Left ventricle myocardium inferior (tissue), 1 donor: ENCODE measurements around the gene KCTD16. TPM values are rescaled to one million over a fixed set of nuclear protein-coding genes. Genes with fewer than 3 reads are reported as not detected.

Experiments used
- DNase-seq: peaks from one replicate; pipeline ENCODE4 v3.0.0-alpha.2; 2020
- H3K27ac ChIP-seq: fragments of 200-600 bp; replicated peaks from 2 replicates; pipeline ENCODE4 v1.8.0; 2021
- H3K27me3 ChIP-seq: fragments of 200-600 bp; 2 replicates; pipeline ENCODE4 v1.8.0; 2021; ENCODE audit warnings: low read depth
- H3K36me3 ChIP-seq: fragments of 200-600 bp; 2 replicates; pipeline ENCODE4 v1.8.0; 2021
- H3K4me1 ChIP-seq: fragments of 200-600 bp; 2 replicates; pipeline ENCODE4 v1.8.0; 2021
- H3K4me3 ChIP-seq: fragments of 200-600 bp; 2 replicates; pipeline ENCODE4 v1.8.0; 2021; ENCODE audit warnings: mild to moderate bottlenecking, moderate library complexity
- H3K9me3 ChIP-seq: fragments of 200-600 bp; replicated peaks from 2 replicates; pipeline ENCODE4 v1.8.0; 2021
- CTCF ChIP-seq: fragments of 200-600 bp; IDR thresholded peaks from 2 replicates; pipeline ENCODE4 v1.8.0; 2021; ENCODE audit warnings: antibody characterized with exemption, mild to moderate bottlenecking, borderline replicate concordance
- intact Hi-C: fragments of 100-400 bp; cut with micrococcal nuclease; formaldehyde crosslinking; loops from one replicate; pipeline ENCODE4 v1.11.0; 2022
- total RNA-seq: library from RNA; stranded (reverse); fragmentation: NEBNext Ultra II Directional; extraction: Animal tissue kit (Norgen Biotek cat#: 25700); gene quantifications from one replicate; pipeline ENCODE4 v1.2.1, GENCODE V29; 2021
- donor health status: DM: no; HTN: yes; CAD: no; lungs with severe emphysema.

The KCTD16 gene
- total RNA-seq, 1 donor from 2014 or later = 0.08 TPM

- Histone ChIP-seq H3K9me3 (no peaks in the 10 kb centered on the region), H3K27me3 (peaks cover 16% of the 10 kb centered on the region), H3K27ac (no peak overlapping the region), H3K36me3 (no peaks in the 10 kb centered on the region), H3K4me1 (no peaks in the 10 kb centered on the region), H3K4me3 (no peak overlapping the region)
- no peak for DNase-seq
- intact Hi-C loops = no loop called here
- TF ChIP-seq CTCF = no peak
Measured at GRCh38 chr5:144247131-144247530, 76.5 kb downstream of the KCTD16 start.

- Histone ChIP-seq H3K4me1 (no peaks in the 10 kb centered on the region), H3K27me3 (peaks cover 16% of the 10 kb centered on the region), H3K9me3 (no peaks in the 10 kb centered on the region), H3K4me3 (no peak overlapping the region), H3K36me3 (no peaks in the 10 kb centered on the region), H3K27ac (no peak overlapping the region)
- TF ChIP-seq CTCF = no peak
- intact Hi-C loops = no loop called here
- no peak for DNase-seq
Measured at GRCh38 chr5:144248015-144248414, 77.3 kb downstream of the KCTD16 start.

GRCh38 chr5:144249755-144250464 is 79.2 kb downstream of the KCTD16 start:
- Histone ChIP-seq H3K4me3 (no peak overlapping the region), H3K27ac (no peak overlapping the region), H3K4me1 (no peaks in the 10 kb centered on the region), H3K36me3 (no peaks in the 10 kb centered on the region), H3K9me3 (no peaks in the 10 kb centered on the region), H3K27me3 (peaks cover 16% of the 10 kb centered on the region)
- TF ChIP-seq CTCF = no peak
- no peak for DNase-seq
- intact Hi-C loops = no loop called here

GRCh38 chr5:144254552-144254951 is 83.9 kb downstream of the KCTD16 start:
- Histone ChIP-seq H3K27me3 (no peaks in the 10 kb centered on the region), H3K36me3 (no peaks in the 10 kb centered on the region), H3K27ac (no peak overlapping the region), H3K4me3 (no peak overlapping the region), H3K4me1 (no peaks in the 10 kb centered on the region), H3K9me3 (no peaks in the 10 kb centered on the region)
- no peak for DNase-seq
- TF ChIP-seq CTCF = no peak
- intact Hi-C loops = no loop called here

GRCh38 chr5:144260121-144260520 is 89.4 kb downstream of the KCTD16 start:
- no peak overlapping the region for H3K27ac ChIP-seq
- no peaks in the 10 kb centered on the region for H3K9me3 ChIP-seq
- H3K36me3 ChIP-seq = no peaks in the 10 kb centered on the region
- no peak for DNase-seq
- no peak overlapping the region for H3K4me3 ChIP-seq
- no peak for TF ChIP-seq CTCF
- intact Hi-C loops = no loop called here
- no peaks in the 10 kb centered on the region for H3K4me1 ChIP-seq
- peaks cover 8% of the 10 kb centered on the region for H3K27me3 ChIP-seq
